Panc1 (cell line): ENCODE measurements around the gene GHRHR.

Source experiments
- CTCF ChIP-seq: fragments of 450-650 bp; IDR thresholded peaks from 2 replicates; pipeline ENCODE4 v1.5.1; 2017; ENCODE audit warnings: mild to moderate bottlenecking
- REST ChIP-seq, 2 experiments: IDR thresholded peaks; 2 replicates each; pipeline ENCODE4 v1.6.1; 2011 to 2012; ENCODE audit warnings: low read depth in 2 of 2, control low read depth in 1 of 2, low read length in 1 of 2, mild to moderate bottlenecking in 1 of 2, moderate library complexity in 1 of 2; ENCODE audit not compliant: insufficient read depth in 1 of 2
- SIN3A ChIP-seq: IDR thresholded peaks from 2 replicates; pipeline ENCODE4 v1.6.1; 2012; ENCODE audit warnings: low read depth, mild to moderate bottlenecking, low read length, moderate library complexity, borderline replicate concordance; ENCODE audit not compliant: insufficient read depth

- no peak for TF ChIP-seq CTCF
- TF ChIP-seq SIN3A = no peak
- TF ChIP-seq REST (IDR thresholded peaks at IDR 0.05; ENCODE audit: insufficient read depth in 1 of 2, low read depth in 2 of 2, low read length in 1 of 2) = no peak
Observed at GRCh38 chr7:30986331-30986730, 22.6 kb downstream of the GHRHR start.
